K562 (cell line): ENCODE results near the gene LEO1. TPM values are rescaled to one million over a fixed set of nuclear protein-coding genes. Genes with fewer than 3 reads are reported as not detected.
A peak's percentile ranks its signal among the peaks of the same experiment; 100 is the strongest.

Experiments
- ARID2 ChIP-seq: fragments of 450-650 bp; IDR thresholded peaks from 2 replicates; pipeline ENCODE4 v1.6.1; 2017; ENCODE audit warnings: antibody characterized with exemption, mild to moderate bottlenecking
- GABPB2 ChIP-seq: fragments of 250-450 bp; sonication (Bioruptor Pico); conservative IDR thresholded peaks from 2 replicates; pipeline ENCODE4 v1.5.1; 2021; ENCODE audit warnings: mild to moderate bottlenecking
- HNRNPL ChIP-seq: fragments of 200-400 bp; formaldehyde crosslinking; IDR thresholded peaks from 2 replicates; pipeline ENCODE4 v1.6.1; 2017; ENCODE audit warnings: low read depth, mild to moderate bottlenecking, low read length
- HNRNPUL1 ChIP-seq: fragments of 200-400 bp; formaldehyde crosslinking; IDR thresholded peaks from 2 replicates; pipeline ENCODE4 v1.6.1; 2017; ENCODE audit warnings: low read length
- MAFG ChIP-seq: fragments of 450-650 bp; conservative IDR thresholded peaks from 2 replicates; pipeline ENCODE4 v1.6.1; 2016; ENCODE audit warnings: missing genetic modification characterization, missing compliant biosample characterization
- MTA1 ChIP-seq: fragments of 450-650 bp; IDR thresholded peaks from 2 replicates; pipeline ENCODE4 v1.6.1; 2017; ENCODE audit warnings: borderline replicate concordance
- NBN ChIP-seq: fragments of 450-650 bp; IDR thresholded peaks from 2 replicates; pipeline ENCODE4 v1.6.1; 2016; ENCODE audit warnings: low read depth, mild to moderate bottlenecking
- NEUROD1 ChIP-seq: fragments of 150-350 bp; IDR thresholded peaks from 2 replicates; pipeline ENCODE4 v1.6.1; 2014; ENCODE audit warnings: borderline replicate concordance, low read length, low read depth; ENCODE audit not compliant: partially characterized antibody
- NFRKB ChIP-seq: fragments of 450-650 bp; IDR thresholded peaks from 2 replicates; pipeline ENCODE4 v1.6.1; 2016; ENCODE audit warnings: low read depth
- SIRT6 ChIP-seq: IDR thresholded peaks from one replicate; pipeline ENCODE4 v1.6.1; 2012; ENCODE audit warnings: low read depth, mild to moderate bottlenecking, control low read depth, inconsistent platforms, low read length, moderate library complexity
- TAL1 ChIP-seq: fragments of 450-650 bp; IDR thresholded peaks from 2 replicates; pipeline ENCODE4 v1.6.1; 2016; ENCODE audit warnings: mild to moderate bottlenecking
- ZEB2 ChIP-seq: fragments of 450-650 bp; IDR thresholded peaks from 2 replicates; pipeline ENCODE4 v1.6.1; 2016
- ZNF717 ChIP-seq: fragments of 250-450 bp; sonication (Bioruptor Pico); IDR thresholded peaks from 2 replicates; pipeline ENCODE4 v1.5.0; 2021
- polyA plus RNA-seq, 8 experiments: library from polyadenylated mRNA; depleted of rRNA in 4 of 8; stranded (reverse) in 5 of 8; unstranded in 3 of 8; fragments of >200 nt; fragmentation: Nextera tagmentation in 2 of 8; fragmentation: Illumina TruSeq in 1 of 8; extraction: Ambion mirVana in 2 of 8; extraction: Trizol in 1 of 8; gene quantifications; 2 replicates each; pipeline versions ENCODE4 v1.2.1 to v1.2.3, GENCODE V29; 2011 to 2014; ENCODE audit warnings: inconsistent platforms in 1 of 8, missing spikeins in 1 of 8
- total RNA-seq, 7 experiments: library from RNA; depleted of rRNA in 6 of 7; stranded (reverse); fragments of >200 nt in 6 of 7; fragmentation: Illumina TruSeq in 2 of 7; extraction: Trizol in 2 of 7; gene quantifications; 2 replicates each; pipeline versions ENCODE4 v1.2.1 to v1.2.3, GENCODE V29; 2011 to 2021; ENCODE audit warnings: low replicate concordance in 1 of 7
- TF ChIP-seq, protein P1 (sequence below): fragments of 450-650 bp; IDR thresholded peaks from 2 replicates; pipeline ENCODE4 v1.6.1; 2017; ENCODE audit warnings: antibody characterized with exemption
- TF ChIP-seq, protein P2 (sequence below): fragments of 450-650 bp; formaldehyde crosslinking; IDR thresholded peaks from 2 replicates; pipeline ENCODE4 v1.4.0; 2022; ENCODE audit warnings: missing genetic modification characterization
- TF ChIP-seq, protein P3 (sequence below): fragments of 200-800 bp; sonication (Bioruptor generic); IDR thresholded peaks from 2 replicates; pipeline ENCODE4 v1.6.1; 2016; ENCODE audit warnings: missing genetic modification characterization, missing compliant biosample characterization
- TF ChIP-seq, protein P4 (sequence below): sonication (generic); formaldehyde crosslinking; IDR thresholded peaks from 2 replicates; pipeline ENCODE4 v1.8.0; 2023; ENCODE audit warnings: mild to moderate bottlenecking, missing genetic modification reagents

Gene LEO1
- total and polyA plus RNA-seq, 9 of the 15 experiments (the other 6 are each of a cell fraction or from before 2014, with no cell fraction given) = 8.4 to 48.3 (median 37.9) TPM

DNA sequence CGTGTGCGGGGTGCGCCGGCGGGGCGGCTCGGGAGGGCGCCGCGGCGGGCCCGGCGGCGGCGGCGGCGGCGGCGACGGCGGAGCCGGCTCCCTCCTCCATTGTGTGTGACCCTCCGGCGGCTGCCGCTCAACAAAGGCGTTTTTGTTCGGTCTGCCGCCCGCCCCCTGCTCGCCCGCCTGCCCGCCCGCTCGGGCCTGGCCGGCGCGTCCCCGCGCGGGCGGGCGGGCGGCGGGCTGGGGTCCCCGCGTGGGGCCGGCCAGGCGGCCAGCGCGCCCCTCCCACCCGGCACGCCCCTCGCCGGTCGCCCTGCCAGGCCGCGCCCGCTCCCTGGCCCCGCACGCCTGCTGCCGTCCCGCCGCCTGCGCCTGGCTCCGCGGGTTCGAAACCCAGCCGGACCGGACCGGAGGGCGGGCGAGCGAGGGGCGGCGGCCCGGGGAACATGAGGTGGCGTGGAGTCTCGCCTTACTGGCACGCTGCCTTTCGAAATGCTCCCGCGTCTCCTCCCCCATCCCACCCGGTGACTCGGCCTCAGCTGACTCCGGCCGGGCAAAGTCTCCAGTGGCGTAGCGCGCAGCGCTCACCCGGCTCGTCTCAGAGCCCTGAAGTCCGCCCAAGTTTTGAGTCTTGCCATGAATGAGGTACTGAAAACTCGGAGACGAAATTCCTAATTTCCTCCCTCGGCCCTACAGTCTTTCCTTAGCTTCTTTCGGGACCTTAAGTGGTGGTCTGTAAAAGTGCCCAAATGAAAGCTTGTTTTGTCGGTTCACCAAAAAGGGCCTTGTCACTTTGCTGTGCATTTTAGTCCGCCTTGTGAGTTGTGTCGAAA, 48.0 kb upstream of the LEO1 start (continued):
- TF ChIP-seq, protein P1, sequence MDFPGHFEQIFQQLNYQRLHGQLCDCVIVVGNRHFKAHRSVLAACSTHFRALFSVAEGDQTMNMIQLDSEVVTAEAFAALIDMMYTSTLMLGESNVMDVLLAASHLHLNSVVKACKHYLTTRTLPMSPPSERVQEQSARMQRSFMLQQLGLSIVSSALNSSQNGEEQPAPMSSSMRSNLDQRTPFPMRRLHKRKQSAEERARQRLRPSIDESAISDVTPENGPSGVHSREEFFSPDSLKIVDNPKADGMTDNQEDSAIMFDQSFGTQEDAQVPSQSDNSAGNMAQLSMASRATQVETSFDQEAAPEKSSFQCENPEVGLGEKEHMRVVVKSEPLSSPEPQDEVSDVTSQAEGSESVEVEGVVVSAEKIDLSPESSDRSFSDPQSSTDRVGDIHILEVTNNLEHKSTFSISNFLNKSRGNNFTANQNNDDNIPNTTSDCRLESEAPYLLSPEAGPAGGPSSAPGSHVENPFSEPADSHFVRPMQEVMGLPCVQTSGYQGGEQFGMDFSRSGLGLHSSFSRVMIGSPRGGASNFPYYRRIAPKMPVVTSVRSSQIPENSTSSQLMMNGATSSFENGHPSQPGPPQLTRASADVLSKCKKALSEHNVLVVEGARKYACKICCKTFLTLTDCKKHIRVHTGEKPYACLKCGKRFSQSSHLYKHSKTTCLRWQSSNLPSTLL = no peak
- TF ChIP-seq SIRT6 (no peak), TAL1 (no peak), HNRNPUL1 (no peak), NBN (no peak), GABPB2 (CRISPR knock-in tag) (no peak), ARID2 (no peak), ZNF717 (CRISPR knock-in tag) (no peak), NEUROD1 (peak; percentile 56), NFRKB (peak; percentile 91), ZEB2 (no peak), MAFG (tag) (peak; percentile 21; the same call in 1 of the 2 replicates), MTA1 (no peak), HNRNPL (no peak)
- TF ChIP-seq, protein P2, sequence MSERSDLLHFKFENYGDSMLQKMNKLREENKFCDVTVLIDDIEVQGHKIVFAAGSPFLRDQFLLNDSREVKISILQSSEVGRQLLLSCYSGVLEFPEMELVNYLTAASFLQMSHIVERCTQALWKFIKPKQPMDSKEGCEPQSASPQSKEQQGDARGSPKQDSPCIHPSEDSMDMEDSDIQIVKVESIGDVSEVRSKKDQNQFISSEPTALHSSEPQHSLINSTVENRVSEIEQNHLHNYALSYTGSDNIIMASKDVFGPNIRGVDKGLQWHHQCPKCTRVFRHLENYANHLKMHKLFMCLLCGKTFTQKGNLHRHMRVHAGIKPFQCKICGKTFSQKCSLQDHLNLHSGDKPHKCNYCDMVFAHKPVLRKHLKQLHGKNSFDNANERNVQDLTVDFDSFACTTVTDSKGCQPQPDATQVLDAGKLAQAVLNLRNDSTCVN (CRISPR knock-in tag) = no peak
- TF ChIP-seq, protein P3, sequence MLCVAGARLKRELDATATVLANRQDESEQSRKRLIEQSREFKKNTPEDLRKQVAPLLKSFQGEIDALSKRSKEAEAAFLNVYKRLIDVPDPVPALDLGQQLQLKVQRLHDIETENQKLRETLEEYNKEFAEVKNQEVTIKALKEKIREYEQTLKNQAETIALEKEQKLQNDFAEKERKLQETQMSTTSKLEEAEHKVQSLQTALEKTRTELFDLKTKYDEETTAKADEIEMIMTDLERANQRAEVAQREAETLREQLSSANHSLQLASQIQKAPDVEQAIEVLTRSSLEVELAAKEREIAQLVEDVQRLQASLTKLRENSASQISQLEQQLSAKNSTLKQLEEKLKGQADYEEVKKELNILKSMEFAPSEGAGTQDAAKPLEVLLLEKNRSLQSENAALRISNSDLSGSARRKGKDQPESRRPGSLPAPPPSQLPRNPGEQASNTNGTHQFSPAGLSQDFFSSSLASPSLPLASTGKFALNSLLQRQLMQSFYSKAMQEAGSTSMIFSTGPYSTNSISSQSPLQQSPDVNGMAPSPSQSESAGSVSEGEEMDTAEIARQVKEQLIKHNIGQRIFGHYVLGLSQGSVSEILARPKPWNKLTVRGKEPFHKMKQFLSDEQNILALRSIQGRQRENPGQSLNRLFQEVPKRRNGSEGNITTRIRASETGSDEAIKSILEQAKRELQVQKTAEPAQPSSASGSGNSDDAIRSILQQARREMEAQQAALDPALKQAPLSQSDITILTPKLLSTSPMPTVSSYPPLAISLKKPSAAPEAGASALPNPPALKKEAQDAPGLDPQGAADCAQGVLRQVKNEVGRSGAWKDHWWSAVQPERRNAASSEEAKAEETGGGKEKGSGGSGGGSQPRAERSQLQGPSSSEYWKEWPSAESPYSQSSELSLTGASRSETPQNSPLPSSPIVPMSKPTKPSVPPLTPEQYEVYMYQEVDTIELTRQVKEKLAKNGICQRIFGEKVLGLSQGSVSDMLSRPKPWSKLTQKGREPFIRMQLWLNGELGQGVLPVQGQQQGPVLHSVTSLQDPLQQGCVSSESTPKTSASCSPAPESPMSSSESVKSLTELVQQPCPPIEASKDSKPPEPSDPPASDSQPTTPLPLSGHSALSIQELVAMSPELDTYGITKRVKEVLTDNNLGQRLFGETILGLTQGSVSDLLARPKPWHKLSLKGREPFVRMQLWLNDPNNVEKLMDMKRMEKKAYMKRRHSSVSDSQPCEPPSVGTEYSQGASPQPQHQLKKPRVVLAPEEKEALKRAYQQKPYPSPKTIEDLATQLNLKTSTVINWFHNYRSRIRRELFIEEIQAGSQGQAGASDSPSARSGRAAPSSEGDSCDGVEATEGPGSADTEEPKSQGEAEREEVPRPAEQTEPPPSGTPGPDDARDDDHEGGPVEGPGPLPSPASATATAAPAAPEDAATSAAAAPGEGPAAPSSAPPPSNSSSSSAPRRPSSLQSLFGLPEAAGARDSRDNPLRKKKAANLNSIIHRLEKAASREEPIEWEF = no peak
- TF ChIP-seq, protein P4, sequence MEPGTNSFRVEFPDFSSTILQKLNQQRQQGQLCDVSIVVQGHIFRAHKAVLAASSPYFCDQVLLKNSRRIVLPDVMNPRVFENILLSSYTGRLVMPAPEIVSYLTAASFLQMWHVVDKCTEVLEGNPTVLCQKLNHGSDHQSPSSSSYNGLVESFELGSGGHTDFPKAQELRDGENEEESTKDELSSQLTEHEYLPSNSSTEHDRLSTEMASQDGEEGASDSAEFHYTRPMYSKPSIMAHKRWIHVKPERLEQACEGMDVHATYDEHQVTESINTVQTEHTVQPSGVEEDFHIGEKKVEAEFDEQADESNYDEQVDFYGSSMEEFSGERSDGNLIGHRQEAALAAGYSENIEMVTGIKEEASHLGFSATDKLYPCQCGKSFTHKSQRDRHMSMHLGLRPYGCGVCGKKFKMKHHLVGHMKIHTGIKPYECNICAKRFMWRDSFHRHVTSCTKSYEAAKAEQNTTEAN (CRISPR knock-in tag) = no peak
